Myocyte (in vitro differentiated cells): Measurements from ENCODE around the gene YARS2. TPM values are rescaled to one million over a fixed set of nuclear protein-coding genes. Genes with fewer than 3 reads are reported as not detected.

Experiments
- total RNA-seq: library from RNA; depleted of rRNA; stranded (reverse); fragments of >200 nt; gene quantifications from 2 replicates; pipeline ENCODE4 v1.2.3, GENCODE V29; 2014

Gene YARS2
- total RNA-seq, 1 donor from 2014 or later, result 37.0 TPM

Other genes with a start within 250 kb of the YARS2 start
- 44.4 and 48.1 TPM in 2 replicates for gene DNM1L, start 76.6 kb downstream of the YARS2 start, total RNA-seq
- gene PKP2, start 140.9 kb upstream of the YARS2 start, total RNA-seq, result 8.2 and 60.0 TPM in 2 replicates